Liver (tissue), 9 donors: ENCODE measurements around the gene SHLD1. TPM values are rescaled to one million over a fixed set of nuclear protein-coding genes. Genes with fewer than 3 reads are reported as not detected.

Experiments
- DNase-seq: peaks from one replicate; pipeline ENCODE4 v3.0.0-alpha.2; 2017; ENCODE audit warnings: low spot score
- H3K27ac ChIP-seq, 2 donors: one replicate each; pipeline ENCODE4 v1.7.0; 2013; ENCODE audit warnings: inconsistent platforms in 2 of 2, low read length in 2 of 2, control low read depth in 1 of 2, low read depth in 1 of 2, mild to moderate bottlenecking in 1 of 2
- H3K27me3 ChIP-seq, 4 donors: one replicate each; pipeline versions ENCODE4 v1.6.1 to v1.7.0; 2013; ENCODE audit warnings: low read length in 3 of 4, inconsistent platforms in 1 of 4, mild to moderate bottlenecking in 1 of 4, moderate library complexity in 1 of 4; ENCODE audit not compliant: control insufficient read depth in 4 of 4, insufficient read depth in 4 of 4
- H3K36me3 ChIP-seq, 4 donors: one replicate each; pipeline versions ENCODE4 v1.6.1 to v1.7.0; 2013; ENCODE audit warnings: low read length in 3 of 4, mild to moderate bottlenecking in 3 of 4, low read depth in 1 of 4, moderate library complexity in 1 of 4; ENCODE audit not compliant: control insufficient read depth in 4 of 4, insufficient read depth in 3 of 4
- H3K4me1 ChIP-seq, 4 donors: one replicate each; pipeline versions ENCODE4 v1.6.1 to v1.7.0; 2013; ENCODE audit warnings: low read length in 3 of 4, mild to moderate bottlenecking in 3 of 4, moderate library complexity in 1 of 4; ENCODE audit not compliant: control insufficient read depth in 4 of 4, insufficient read depth in 4 of 4
- H3K4me3 ChIP-seq, 3 donors: one replicate each; pipeline versions ENCODE4 v1.6.1 to v1.7.0; 2013; ENCODE audit warnings: low read length in 3 of 3, control low read depth in 1 of 3, low read depth in 1 of 3, mild to moderate bottlenecking in 1 of 3
- H3K9ac ChIP-seq, 2 donors: one replicate each; pipeline ENCODE4 v1.7.0; 2013; ENCODE audit warnings: low read length in 2 of 2, mild to moderate bottlenecking in 2 of 2, moderate library complexity in 2 of 2, control low read depth in 1 of 2, low read depth in 1 of 2
- H3K9me3 ChIP-seq, 4 donors: one replicate each; pipeline versions ENCODE4 v1.6.1 to v1.7.0; 2013; ENCODE audit warnings: low read length in 3 of 4; ENCODE audit not compliant: control insufficient read depth in 4 of 4
- ATF3 ChIP-seq: IDR thresholded peaks from 2 replicates; pipeline ENCODE4 v1.6.1; 2016; ENCODE audit warnings: antibody characterized with exemption
- EGR1 ChIP-seq, 2 donors: IDR thresholded peaks; 2 replicates each; pipeline ENCODE4 v1.6.1; 2016 to 2018; ENCODE audit warnings: antibody characterized with exemption in 2 of 2, low read depth in 2 of 2
- FOXA1 ChIP-seq: IDR thresholded peaks from 2 replicates; pipeline ENCODE4 v1.6.1; 2016; ENCODE audit warnings: antibody characterized with exemption
- FOXA2 ChIP-seq: IDR thresholded peaks from 2 replicates; pipeline ENCODE4 v1.6.1; 2016; ENCODE audit warnings: antibody characterized with exemption
- GABPA ChIP-seq, 2 donors: IDR thresholded peaks in 1 of 2; conservative IDR thresholded peaks in 1 of 2; 2 replicates each; pipeline ENCODE4 v1.6.1; 2016; ENCODE audit warnings: antibody characterized with exemption in 2 of 2, mild to moderate bottlenecking in 1 of 2, moderate library complexity in 1 of 2
- HNF4A ChIP-seq, 2 donors: conservative IDR thresholded peaks; 2 replicates each; pipeline ENCODE4 v1.6.1; 2016; ENCODE audit warnings: antibody characterized with exemption in 2 of 2, mild to moderate bottlenecking in 2 of 2
- HNF4G ChIP-seq: IDR thresholded peaks from 2 replicates; pipeline ENCODE4 v1.6.1; 2016; ENCODE audit warnings: antibody characterized with exemption
- JUND ChIP-seq, 2 donors: IDR thresholded peaks; 2 replicates each; pipeline ENCODE4 v1.6.1; 2016; ENCODE audit warnings: antibody characterized with exemption in 2 of 2
- NR2F2 ChIP-seq: IDR thresholded peaks from 2 replicates; pipeline ENCODE4 v1.6.1; 2016; ENCODE audit warnings: antibody characterized with exemption
- RAD21 ChIP-seq, 2 donors: IDR thresholded peaks; 2 replicates each; pipeline ENCODE4 v1.6.1; 2016; ENCODE audit warnings: antibody characterized with exemption in 2 of 2, mild to moderate bottlenecking in 2 of 2
- REST ChIP-seq: IDR thresholded peaks from 2 replicates; pipeline ENCODE4 v1.6.1; 2016; ENCODE audit warnings: antibody characterized with exemption, mild to moderate bottlenecking
- RXRA ChIP-seq, 2 donors: IDR thresholded peaks; 2 replicates each; pipeline ENCODE4 v1.6.1; 2017 to 2018; ENCODE audit warnings: antibody characterized with exemption in 2 of 2, mild to moderate bottlenecking in 1 of 2
- SP1 ChIP-seq: IDR thresholded peaks from 2 replicates; pipeline ENCODE4 v1.6.1; 2018; ENCODE audit warnings: antibody characterized with exemption, mild to moderate bottlenecking
- TAF1 ChIP-seq: conservative IDR thresholded peaks from 2 replicates; pipeline ENCODE4 v1.6.1; 2016; ENCODE audit warnings: antibody characterized with exemption, mild to moderate bottlenecking
- YY1 ChIP-seq: IDR thresholded peaks from 2 replicates; pipeline ENCODE4 v1.6.1; 2016; ENCODE audit warnings: antibody characterized with exemption, mild to moderate bottlenecking
- ZBTB33 ChIP-seq: IDR thresholded peaks from 2 replicates; pipeline ENCODE4 v1.6.1; 2016; ENCODE audit warnings: antibody characterized with exemption
- WGBS: extraction: QIAGEN DNeasy Blood & Tissue Kit; methylation state at CpG from one replicate; pipeline ENCODE4 v1.1.7; 2013; 5-methylcytosine and 5-hydroxymethylcytosine counted together
- polyA plus RNA-seq, 2 donors: library from polyadenylated mRNA; stranded (reverse) in 1 of 2; unstranded in 1 of 2; fragments of 200-250 nt in 1 of 2; fragments of >200 nt in 1 of 2; fragmentation: Nextera tagmentation in 1 of 2; extraction: Ambion mirVana in 1 of 2; gene quantifications; one replicate each; pipeline versions ENCODE4 v1.2.1 to v1.2.3, GENCODE V29; 2013 to 2015
- total RNA-seq, 2 donors: library from RNA; depleted of rRNA; stranded (reverse); fragments of >200 nt; gene quantifications; one replicate each; pipeline ENCODE4 v1.2.3, GENCODE V29; 2014
- TF ChIP-seq, protein P1 (sequence below): IDR thresholded peaks from 2 replicates; pipeline ENCODE4 v1.6.1; 2016; ENCODE audit warnings: antibody characterized with exemption
- TF ChIP-seq, protein P2 (sequence below): fragments of 150-350 bp; IDR thresholded peaks from 2 replicates; pipeline ENCODE4 v1.5.1; 2017; ENCODE audit warnings: improper control_type of control experiment, low read depth, low read length; ENCODE audit not compliant: missing input control
- donor health status: healthy.
- donor health status: healthy.
- donor health status: healthy.
- donor health status: healthy.
- donor health status: healthy.

The SHLD1 gene
- total and polyA plus RNA-seq, 4 donors, result 0.92 to 5.0 (median 2.0) TPM

GRCh38 chr20:5773589-5773988, 23.4 kb downstream of the SHLD1 start:
- TF ChIP-seq TAF1, result no peak
- TF ChIP-seq, protein P1, sequence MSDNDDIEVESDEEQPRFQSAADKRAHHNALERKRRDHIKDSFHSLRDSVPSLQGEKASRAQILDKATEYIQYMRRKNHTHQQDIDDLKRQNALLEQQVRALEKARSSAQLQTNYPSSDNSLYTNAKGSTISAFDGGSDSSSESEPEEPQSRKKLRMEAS, result no peak
- TF ChIP-seq FOXA1, result no peak
- TF ChIP-seq NR2F2, result no peak
- no peak for TF ChIP-seq JUND (IDR thresholded peaks at IDR 0.05)
- TF ChIP-seq, protein P2, sequence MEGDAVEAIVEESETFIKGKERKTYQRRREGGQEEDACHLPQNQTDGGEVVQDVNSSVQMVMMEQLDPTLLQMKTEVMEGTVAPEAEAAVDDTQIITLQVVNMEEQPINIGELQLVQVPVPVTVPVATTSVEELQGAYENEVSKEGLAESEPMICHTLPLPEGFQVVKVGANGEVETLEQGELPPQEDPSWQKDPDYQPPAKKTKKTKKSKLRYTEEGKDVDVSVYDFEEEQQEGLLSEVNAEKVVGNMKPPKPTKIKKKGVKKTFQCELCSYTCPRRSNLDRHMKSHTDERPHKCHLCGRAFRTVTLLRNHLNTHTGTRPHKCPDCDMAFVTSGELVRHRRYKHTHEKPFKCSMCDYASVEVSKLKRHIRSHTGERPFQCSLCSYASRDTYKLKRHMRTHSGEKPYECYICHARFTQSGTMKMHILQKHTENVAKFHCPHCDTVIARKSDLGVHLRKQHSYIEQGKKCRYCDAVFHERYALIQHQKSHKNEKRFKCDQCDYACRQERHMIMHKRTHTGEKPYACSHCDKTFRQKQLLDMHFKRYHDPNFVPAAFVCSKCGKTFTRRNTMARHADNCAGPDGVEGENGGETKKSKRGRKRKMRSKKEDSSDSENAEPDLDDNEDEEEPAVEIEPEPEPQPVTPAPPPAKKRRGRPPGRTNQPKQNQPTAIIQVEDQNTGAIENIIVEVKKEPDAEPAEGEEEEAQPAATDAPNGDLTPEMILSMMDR, result no peak
- no peak for TF ChIP-seq GABPA (IDR thresholded peaks at IDR 0.05 in 1 of 2, conservative IDR thresholded peaks at IDR 0.05 in 1 of 2)
- TF ChIP-seq RAD21 (IDR thresholded peaks at IDR 0.05), result no peak
- no peak for TF ChIP-seq ZBTB33
- TF ChIP-seq ATF3, result no peak
- TF ChIP-seq HNF4G, result no peak
- no peak for TF ChIP-seq RXRA (IDR thresholded peaks at IDR 0.05)
- no peak for TF ChIP-seq SP1
- no peak for TF ChIP-seq YY1
- no peak for TF ChIP-seq FOXA2
- TF ChIP-seq REST, result no peak
- no peak for TF ChIP-seq EGR1 (IDR thresholded peaks at IDR 0.05; ENCODE audit: low read depth in 2 of 2)
- TF ChIP-seq HNF4A (conservative IDR thresholded peaks at IDR 0.05), result no peak
- H3K27ac ChIP-seq, result no peak overlapping the region
- WGBS, result 98% methylated on average over 8 of the region's 8 CpGs
- DNase-seq, result no peak
- H3K4me1 ChIP-seq, result no peaks in the 10 kb centered on the region
- H3K36me3 ChIP-seq, result peaks cover 0 to 4% (median 0%) of the 10 kb centered on the region in 4 donors
- no peaks in the 10 kb centered on the region for H3K9me3 ChIP-seq
- no peak overlapping the region for H3K9ac ChIP-seq
- H3K27me3 ChIP-seq, result no peaks in the 10 kb centered on the region
- H3K4me3 ChIP-seq, result no peak overlapping the region
